Measurements from ENCODE around the gene GRM7.

GRM7 gene

GRCh38 chr3:7512048-7512447 is 651.1 kb downstream of the GRM7 start:
- Histone ChIP-seq H3K27me3 (ENCODE audit: control insufficient read depth in 1 of 2, insufficient read depth in 2 of 2, low read length in 2 of 2) (no peaks in the 10 kb centered on the region), H3K4me1 (ENCODE audit: control insufficient read depth, insufficient read depth, low read length) (no peaks in the 10 kb centered on the region), H3K9ac (ENCODE audit: low read length in 2 of 2) (no peak overlapping the region), H3K27ac (ENCODE audit: low read length) (no peak overlapping the region), H3K36me3 (ENCODE audit: control insufficient read depth in 2 of 2, insufficient read depth in 2 of 2, low read length in 2 of 2) (no peaks in the 10 kb centered on the region), H3K4me3 (ENCODE audit: low read length in 2 of 2) (no peak overlapping the region), H3K9me3 (ENCODE audit: control insufficient read depth in 2 of 2, low read length in 2 of 2) (no peaks in the 10 kb centered on the region)

- Histone ChIP-seq H3K36me3 (ENCODE audit: control insufficient read depth in 2 of 2, insufficient read depth in 2 of 2, low read length in 2 of 2) (no peaks in the 10 kb centered on the region), H3K27ac (ENCODE audit: low read length) (no peak overlapping the region), H3K9me3 (ENCODE audit: control insufficient read depth in 2 of 2, low read length in 2 of 2) (no peaks in the 10 kb centered on the region), H3K4me3 (ENCODE audit: low read length in 2 of 2) (no peak overlapping the region), H3K4me1 (ENCODE audit: control insufficient read depth, insufficient read depth, low read length) (peaks cover 6% of the 10 kb centered on the region), H3K27me3 (ENCODE audit: control insufficient read depth in 1 of 2, insufficient read depth in 2 of 2, low read length in 2 of 2) (no peaks in the 10 kb centered on the region), H3K9ac (ENCODE audit: low read length in 2 of 2) (no peak overlapping the region)
Observed at GRCh38 chr3:7518026-7518425, 657.1 kb downstream of the GRM7 start.

GRCh38 chr3:7518456-7518855 is 657.5 kb downstream of the GRM7 start:
- Histone ChIP-seq H3K27ac (ENCODE audit: low read length) (no peak overlapping the region), H3K4me3 (ENCODE audit: low read length in 2 of 2) (no peak overlapping the region), H3K27me3 (ENCODE audit: control insufficient read depth in 1 of 2, insufficient read depth in 2 of 2, low read length in 2 of 2) (no peaks in the 10 kb centered on the region), H3K9ac (ENCODE audit: low read length in 2 of 2) (no peak overlapping the region), H3K9me3 (ENCODE audit: control insufficient read depth in 2 of 2, low read length in 2 of 2) (no peaks in the 10 kb centered on the region), H3K4me1 (ENCODE audit: control insufficient read depth, insufficient read depth, low read length) (peaks cover 6% of the 10 kb centered on the region), H3K36me3 (ENCODE audit: control insufficient read depth in 2 of 2, insufficient read depth in 2 of 2, low read length in 2 of 2) (no peaks in the 10 kb centered on the region)

- Histone ChIP-seq H3K27ac (ENCODE audit: low read length) (no peak overlapping the region), H3K36me3 (ENCODE audit: control insufficient read depth in 2 of 2, insufficient read depth in 2 of 2, low read length in 2 of 2) (no peaks in the 10 kb centered on the region), H3K4me3 (ENCODE audit: low read length in 2 of 2) (no peak overlapping the region), H3K27me3 (ENCODE audit: control insufficient read depth in 1 of 2, insufficient read depth in 2 of 2, low read length in 2 of 2) (no peaks in the 10 kb centered on the region), H3K4me1 (ENCODE audit: control insufficient read depth, insufficient read depth, low read length) (peaks cover 6% of the 10 kb centered on the region), H3K9me3 (ENCODE audit: control insufficient read depth in 2 of 2, low read length in 2 of 2) (no peaks in the 10 kb centered on the region), H3K9ac (ENCODE audit: low read length in 2 of 2) (no peak overlapping the region)
Observed at GRCh38 chr3:7520059-7520458, 659.1 kb downstream of the GRM7 start.

GRCh38 chr3:7520593-7520992 is 659.7 kb downstream of the GRM7 start:
- no peaks in the 10 kb centered on the region for H3K27me3 ChIP-seq (ENCODE audit: control insufficient read depth in 1 of 2, insufficient read depth in 2 of 2, low read length in 2 of 2)
- no peak overlapping the region for H3K9ac ChIP-seq (ENCODE audit: low read length in 2 of 2)
- peaks cover 6% of the 10 kb centered on the region for H3K4me1 ChIP-seq (ENCODE audit: control insufficient read depth, insufficient read depth, low read length)
- H3K36me3 ChIP-seq (ENCODE audit: control insufficient read depth in 2 of 2, insufficient read depth in 2 of 2, low read length in 2 of 2): no peaks in the 10 kb centered on the region
- H3K9me3 ChIP-seq (ENCODE audit: control insufficient read depth in 2 of 2, low read length in 2 of 2): no peaks in the 10 kb centered on the region
- H3K4me3 ChIP-seq (ENCODE audit: low read length in 2 of 2): no peak overlapping the region
- H3K27ac ChIP-seq (ENCODE audit: low read length): no peak overlapping the region

GRCh38 chr3:7536510-7536909 is 675.6 kb downstream of the GRM7 start:
- H3K27me3 ChIP-seq (ENCODE audit: control insufficient read depth in 1 of 2, insufficient read depth in 2 of 2, low read length in 2 of 2): no peaks in the 10 kb centered on the region
- H3K27ac ChIP-seq (ENCODE audit: low read length): no peak overlapping the region
- no peak overlapping the region for H3K9ac ChIP-seq (ENCODE audit: low read length in 2 of 2)
- H3K4me1 ChIP-seq (ENCODE audit: control insufficient read depth, insufficient read depth, low read length): no peaks in the 10 kb centered on the region
- H3K36me3 ChIP-seq (ENCODE audit: control insufficient read depth in 2 of 2, insufficient read depth in 2 of 2, low read length in 2 of 2): no peaks in the 10 kb centered on the region
- no peak overlapping the region for H3K4me3 ChIP-seq (ENCODE audit: low read length in 2 of 2)
- H3K9me3 ChIP-seq (ENCODE audit: control insufficient read depth in 2 of 2, low read length in 2 of 2): no peaks in the 10 kb centered on the region

- H3K9ac ChIP-seq (ENCODE audit: low read length in 2 of 2): no peak overlapping the region
- no peak overlapping the region for H3K27ac ChIP-seq (ENCODE audit: low read length)
- no peaks in the 10 kb centered on the region for H3K9me3 ChIP-seq (ENCODE audit: control insufficient read depth in 2 of 2, low read length in 2 of 2)
- no peak overlapping the region for H3K4me3 ChIP-seq (ENCODE audit: low read length in 2 of 2)
- H3K27me3 ChIP-seq (ENCODE audit: control insufficient read depth in 1 of 2, insufficient read depth in 2 of 2, low read length in 2 of 2): no peaks in the 10 kb centered on the region
- H3K36me3 ChIP-seq (ENCODE audit: control insufficient read depth in 2 of 2, insufficient read depth in 2 of 2, low read length in 2 of 2): no peaks in the 10 kb centered on the region
- no peaks in the 10 kb centered on the region for H3K4me1 ChIP-seq (ENCODE audit: control insufficient read depth, insufficient read depth, low read length)
Observed at GRCh38 chr3:7536921-7537320, 676.0 kb downstream of the GRM7 start.

- Histone ChIP-seq H3K27ac (ENCODE audit: low read length) (no peak overlapping the region), H3K27me3 (ENCODE audit: control insufficient read depth in 1 of 2, insufficient read depth in 2 of 2, low read length in 2 of 2) (no peaks in the 10 kb centered on the region), H3K4me3 (ENCODE audit: low read length in 2 of 2) (no peak overlapping the region), H3K9me3 (ENCODE audit: control insufficient read depth in 2 of 2, low read length in 2 of 2) (no peaks in the 10 kb centered on the region), H3K4me1 (ENCODE audit: control insufficient read depth, insufficient read depth, low read length) (no peaks in the 10 kb centered on the region), H3K36me3 (ENCODE audit: control insufficient read depth in 2 of 2, insufficient read depth in 2 of 2, low read length in 2 of 2) (no peaks in the 10 kb centered on the region), H3K9ac (ENCODE audit: low read length in 2 of 2) (no peak overlapping the region)
Observed at GRCh38 chr3:7543294-7543880, 682.5 kb downstream of the GRM7 start.

GRCh38 chr3:7545334-7545733 is 684.4 kb downstream of the GRM7 start:
- H3K36me3 ChIP-seq (ENCODE audit: control insufficient read depth in 2 of 2, insufficient read depth in 2 of 2, low read length in 2 of 2): no peaks in the 10 kb centered on the region
- no peak overlapping the region for H3K4me3 ChIP-seq (ENCODE audit: low read length in 2 of 2)
- H3K4me1 ChIP-seq (ENCODE audit: control insufficient read depth, insufficient read depth, low read length): no peaks in the 10 kb centered on the region
- no peak overlapping the region for H3K27ac ChIP-seq (ENCODE audit: low read length)
- no peak overlapping the region for H3K9ac ChIP-seq (ENCODE audit: low read length in 2 of 2)
- H3K27me3 ChIP-seq (ENCODE audit: control insufficient read depth in 1 of 2, insufficient read depth in 2 of 2, low read length in 2 of 2): no peaks in the 10 kb centered on the region
- H3K9me3 ChIP-seq (ENCODE audit: control insufficient read depth in 2 of 2, low read length in 2 of 2): no peaks in the 10 kb centered on the region

GRCh38 chr3:7546253-7546652 is 685.3 kb downstream of the GRM7 start:
- no peak overlapping the region for H3K9ac ChIP-seq (ENCODE audit: low read length in 2 of 2)
- no peaks in the 10 kb centered on the region for H3K4me1 ChIP-seq (ENCODE audit: control insufficient read depth, insufficient read depth, low read length)
- H3K27me3 ChIP-seq (ENCODE audit: control insufficient read depth in 1 of 2, insufficient read depth in 2 of 2, low read length in 2 of 2): no peaks in the 10 kb centered on the region
- no peak overlapping the region for H3K4me3 ChIP-seq (ENCODE audit: low read length in 2 of 2)
- H3K36me3 ChIP-seq (ENCODE audit: control insufficient read depth in 2 of 2, insufficient read depth in 2 of 2, low read length in 2 of 2): no peaks in the 10 kb centered on the region
- no peaks in the 10 kb centered on the region for H3K9me3 ChIP-seq (ENCODE audit: control insufficient read depth in 2 of 2, low read length in 2 of 2)
- H3K27ac ChIP-seq (ENCODE audit: low read length): no peak overlapping the region

- Histone ChIP-seq H3K4me3 (ENCODE audit: low read length in 2 of 2) (no peak overlapping the region), H3K9ac (ENCODE audit: low read length in 2 of 2) (no peak overlapping the region), H3K36me3 (ENCODE audit: control insufficient read depth in 2 of 2, insufficient read depth in 2 of 2, low read length in 2 of 2) (no peaks in the 10 kb centered on the region), H3K27me3 (ENCODE audit: control insufficient read depth in 1 of 2, insufficient read depth in 2 of 2, low read length in 2 of 2) (no peaks in the 10 kb centered on the region), H3K9me3 (ENCODE audit: control insufficient read depth in 2 of 2, low read length in 2 of 2) (peaks cover 0 to 4% of the 10 kb centered on the region in 2 donors), H3K4me1 (ENCODE audit: control insufficient read depth, insufficient read depth, low read length) (no peaks in the 10 kb centered on the region), H3K27ac (ENCODE audit: low read length) (no peak overlapping the region)
Observed at GRCh38 chr3:7547826-7548225, 686.9 kb downstream of the GRM7 start.
